GM08714 (cell line): ENCODE data around the gene HELZ2.

Source experiments
- H3K4me3 ChIP-seq: fragments of 200-500 bp; sonication (Bioruptor generic); 2 replicates; pipeline ENCODE4 v1.5.1; 2014; ENCODE audit warnings: mild to moderate bottlenecking, low read length, inconsistent platforms
- ZNF274 ChIP-seq: IDR thresholded peaks from 2 replicates; pipeline ENCODE4 v1.6.1; 2012; ENCODE audit warnings: mild to moderate bottlenecking, low read depth, low read length

HELZ2 gene

DNA sequence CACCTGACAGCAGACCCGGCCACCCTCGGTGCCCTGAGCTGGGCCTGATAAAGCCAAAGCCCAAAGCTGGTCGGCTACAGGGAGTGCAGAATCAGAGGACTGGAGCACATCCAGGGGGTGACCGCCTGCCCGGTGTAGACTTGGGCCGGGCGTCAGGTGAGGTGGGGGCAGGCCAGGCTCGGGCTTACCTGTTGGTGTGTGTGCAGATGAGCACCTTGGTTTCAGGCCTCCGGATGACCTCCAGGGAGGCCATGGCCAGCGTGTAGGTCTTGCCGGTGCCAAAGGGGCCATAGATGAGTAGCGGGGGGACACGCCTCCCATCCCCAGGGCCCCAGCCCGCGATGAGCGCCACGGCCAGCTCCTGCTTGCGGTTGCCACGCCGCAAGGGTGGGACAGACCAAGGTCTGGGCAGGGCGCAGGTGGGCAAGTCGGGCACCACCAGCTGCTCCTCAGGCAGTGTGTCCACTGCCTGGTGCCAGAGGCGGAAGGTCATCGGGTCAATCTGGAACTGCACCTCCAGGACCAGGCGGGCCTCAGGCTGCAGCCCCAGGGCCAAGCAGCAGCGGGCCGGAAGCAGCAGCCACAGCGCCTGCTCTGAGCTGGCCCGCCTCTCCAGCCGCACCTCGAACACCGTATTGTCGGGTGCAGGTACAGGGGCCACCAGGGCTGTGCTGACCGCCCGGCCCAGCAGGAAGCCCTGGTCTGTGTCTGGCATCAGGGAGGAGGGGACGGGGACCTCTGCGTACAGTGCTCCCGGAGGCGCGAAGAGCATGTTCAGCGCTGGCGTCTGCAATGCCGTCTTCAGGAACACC, 5.7 kb downstream of the HELZ2 start:
- H3K4me3 ChIP-seq = no peak overlapping the region
- no peak for TF ChIP-seq ZNF274

DNA sequence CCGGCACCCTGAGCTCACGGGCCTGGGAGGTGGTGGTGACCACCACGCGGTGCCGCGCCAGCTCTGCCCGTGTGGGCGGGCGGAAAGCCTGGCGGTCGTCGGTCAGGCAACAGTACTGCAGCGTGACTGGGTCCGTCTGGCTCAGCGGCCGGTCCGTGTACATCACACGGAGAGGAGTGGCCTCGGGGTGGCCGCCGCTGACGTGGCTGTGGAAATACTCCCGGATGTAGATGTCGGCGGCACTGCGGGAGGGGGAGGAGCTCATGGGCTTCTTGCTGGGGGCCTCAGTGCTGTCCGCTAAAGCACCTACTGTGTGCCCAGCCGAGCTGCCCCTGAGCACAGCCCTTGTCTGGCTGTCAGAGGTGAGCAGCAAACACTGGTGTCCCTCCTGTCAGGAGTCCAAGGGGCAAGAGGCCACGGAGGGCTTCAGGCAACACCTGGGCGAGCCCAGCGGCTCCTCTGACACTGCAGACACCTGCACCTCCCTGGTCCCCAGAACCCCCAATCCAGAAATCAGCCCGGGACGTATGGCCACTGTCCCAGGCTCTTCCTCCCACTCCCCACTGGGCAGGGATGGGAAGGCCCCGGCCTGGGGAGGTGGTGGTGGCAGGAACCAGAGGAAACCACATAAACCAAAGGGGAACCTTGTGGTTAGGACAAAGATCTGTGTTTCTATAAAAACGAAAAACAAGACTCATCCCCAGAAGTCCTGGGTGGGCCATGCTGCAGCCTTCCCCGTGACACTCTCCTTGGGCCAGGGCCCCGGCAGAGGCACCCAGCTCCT, 6.5 kb downstream of the HELZ2 start:
- no peak overlapping the region for H3K4me3 ChIP-seq
- TF ChIP-seq ZNF274 = no peak

DNA sequence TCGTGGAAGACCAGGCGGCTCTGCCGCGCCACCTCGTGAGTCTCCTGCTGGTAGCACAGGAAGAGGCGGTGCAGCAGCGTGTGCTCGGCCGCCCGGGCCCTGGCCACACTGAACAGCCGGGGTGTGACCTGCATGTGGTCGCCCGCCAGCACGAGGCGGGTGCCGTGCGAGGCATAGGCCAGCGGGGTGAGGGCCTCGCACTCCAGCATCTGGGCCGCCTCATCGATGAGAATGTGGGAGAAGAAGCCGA, 7.0 kb downstream of the HELZ2 start:
- no peak overlapping the region for H3K4me3 ChIP-seq
- TF ChIP-seq ZNF274 = no peak

DNA sequence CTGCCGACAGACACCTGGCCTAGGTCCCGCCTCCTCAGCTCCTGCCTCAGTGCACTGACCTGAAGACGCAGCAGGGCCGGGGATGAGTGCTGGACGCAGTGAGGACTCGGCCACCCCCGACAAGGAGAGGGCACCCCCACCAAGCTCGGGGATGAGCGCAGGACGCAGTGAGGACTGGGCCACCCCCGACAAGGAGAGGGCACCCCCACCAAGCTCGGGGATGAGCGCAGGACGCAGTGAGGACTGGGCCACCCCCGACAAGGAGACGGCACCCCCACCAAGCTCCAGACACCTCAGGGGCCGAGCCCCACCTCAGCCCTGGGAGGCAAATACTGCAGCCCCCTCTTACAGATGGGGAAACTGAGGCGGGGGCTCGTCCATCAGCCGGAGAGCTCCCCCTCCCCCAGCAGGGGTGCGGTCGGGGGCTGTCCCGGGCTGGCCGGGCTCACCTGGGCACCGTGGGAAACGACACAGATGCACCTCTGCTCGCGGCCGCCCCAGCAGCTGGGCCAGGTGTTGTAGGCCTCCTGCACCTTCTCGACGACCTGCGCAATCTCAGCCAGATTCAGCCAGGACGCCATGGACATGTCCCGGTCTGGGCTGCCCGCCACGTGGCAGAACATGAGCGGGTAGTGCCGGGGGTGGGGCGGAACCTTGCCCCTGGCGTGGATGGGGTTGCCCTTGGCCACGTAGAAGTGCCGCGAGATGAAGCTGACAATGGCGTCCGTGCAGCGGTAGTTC, 7.5 kb downstream of the HELZ2 start:
- no peak overlapping the region for H3K4me3 ChIP-seq
- TF ChIP-seq ZNF274 = no peak

DNA sequence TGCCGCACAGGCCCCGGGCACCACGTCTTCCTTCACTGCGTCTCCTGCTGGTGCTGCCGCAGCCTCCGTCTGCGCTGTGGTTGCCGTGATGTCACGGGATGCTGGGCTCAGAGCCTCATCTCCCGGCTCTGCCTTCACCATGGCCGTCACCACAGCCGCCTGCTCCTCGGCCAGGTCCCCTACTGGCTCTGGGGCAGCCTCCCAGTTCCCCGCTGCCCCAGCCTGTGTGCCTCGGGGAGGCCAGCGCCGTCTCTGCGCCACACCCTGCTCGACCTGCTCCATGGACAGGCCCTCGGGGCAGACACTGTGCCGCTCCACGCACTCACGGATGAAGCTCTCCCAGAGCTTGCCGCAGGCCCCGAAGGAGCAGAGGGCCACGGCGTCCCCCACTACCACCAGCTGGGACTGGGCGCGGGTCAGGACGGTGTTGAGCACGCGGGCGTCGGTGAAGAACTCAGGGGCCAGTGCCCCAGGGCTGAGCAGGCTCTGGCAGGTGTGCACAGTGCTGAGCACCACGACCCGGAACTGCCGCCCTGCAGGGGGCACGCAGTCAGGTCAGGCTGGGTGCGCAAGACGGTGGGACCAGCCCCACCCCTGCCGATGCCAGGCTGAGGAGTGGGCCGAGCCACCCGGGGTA, 8.2 kb downstream of the HELZ2 start:
- TF ChIP-seq ZNF274 = no peak
- no peak overlapping the region for H3K4me3 ChIP-seq

DNA sequence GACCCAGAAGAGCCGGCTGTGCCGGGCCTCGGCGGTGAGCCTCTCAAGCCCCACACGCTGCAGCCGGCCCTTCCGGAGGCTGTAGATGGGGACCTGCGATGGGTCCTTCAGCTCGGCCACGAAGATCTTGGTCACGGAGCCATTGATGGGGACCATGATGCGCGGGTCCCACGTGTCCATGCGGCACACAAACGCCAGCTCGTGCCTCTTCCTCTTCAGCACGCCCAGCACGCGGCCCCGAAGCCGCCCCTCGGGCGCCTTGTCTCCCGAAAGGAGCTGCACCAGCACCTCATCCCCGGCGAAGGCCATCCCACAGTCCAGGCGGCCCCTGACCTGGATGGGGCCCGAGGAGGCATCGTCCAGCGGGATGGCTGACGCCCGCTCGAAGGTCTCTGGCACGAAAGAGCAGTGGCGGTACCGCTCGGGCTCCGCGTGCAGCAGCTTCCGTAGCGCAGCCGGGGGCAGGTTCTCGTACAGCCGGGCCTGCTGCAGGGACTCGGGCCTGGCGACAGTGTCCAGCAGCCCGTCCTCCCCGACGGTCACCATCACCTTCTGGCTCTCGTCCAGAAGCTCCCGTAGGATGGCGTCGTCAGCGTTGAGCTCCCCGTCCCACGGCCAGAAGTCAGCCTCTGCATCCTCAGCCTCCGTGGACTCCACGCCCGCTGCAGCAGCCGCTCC, 8.9 kb downstream of the HELZ2 start:
- no peak for TF ChIP-seq ZNF274
- no peak overlapping the region for H3K4me3 ChIP-seq

DNA sequence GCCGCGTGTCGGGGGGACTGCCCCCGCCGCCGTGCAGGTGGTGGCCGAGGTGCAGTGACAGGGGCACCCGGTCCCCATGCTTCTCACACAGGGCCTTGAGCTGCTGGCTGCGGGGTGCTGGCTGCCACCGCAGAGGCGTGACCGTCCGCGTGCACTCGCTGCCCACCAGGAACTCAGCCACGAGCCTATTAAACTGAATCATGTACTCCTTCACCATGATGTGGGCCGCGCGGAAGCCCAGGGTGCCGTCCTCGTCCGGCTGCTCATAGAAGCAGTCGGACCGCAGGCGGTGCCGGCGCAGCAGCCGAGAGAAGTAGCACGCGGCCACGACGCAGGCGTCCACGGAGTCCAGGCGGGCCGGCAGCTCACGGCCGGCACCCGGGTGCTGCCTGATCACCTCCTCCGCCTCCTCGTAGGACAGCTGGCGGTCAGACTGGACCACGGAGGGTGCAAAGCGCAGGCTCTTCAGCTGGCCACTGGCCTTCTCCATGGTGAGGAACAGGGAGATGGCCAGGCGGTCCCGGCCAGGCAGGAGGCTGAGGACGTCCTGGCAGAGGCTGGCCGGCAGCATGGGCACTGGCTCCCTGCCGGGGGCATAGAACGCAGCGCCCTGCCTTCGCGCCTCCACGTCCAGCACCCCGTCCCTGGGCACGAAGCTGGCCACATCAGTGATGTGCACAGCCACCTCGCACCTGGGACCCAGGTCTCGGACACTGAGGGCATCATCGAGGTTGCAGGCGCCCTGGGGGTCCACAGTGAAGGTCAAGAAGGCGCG, 9.8 kb downstream of the HELZ2 start:
- H3K4me3 ChIP-seq = no peak overlapping the region
- TF ChIP-seq ZNF274 = no peak

DNA sequence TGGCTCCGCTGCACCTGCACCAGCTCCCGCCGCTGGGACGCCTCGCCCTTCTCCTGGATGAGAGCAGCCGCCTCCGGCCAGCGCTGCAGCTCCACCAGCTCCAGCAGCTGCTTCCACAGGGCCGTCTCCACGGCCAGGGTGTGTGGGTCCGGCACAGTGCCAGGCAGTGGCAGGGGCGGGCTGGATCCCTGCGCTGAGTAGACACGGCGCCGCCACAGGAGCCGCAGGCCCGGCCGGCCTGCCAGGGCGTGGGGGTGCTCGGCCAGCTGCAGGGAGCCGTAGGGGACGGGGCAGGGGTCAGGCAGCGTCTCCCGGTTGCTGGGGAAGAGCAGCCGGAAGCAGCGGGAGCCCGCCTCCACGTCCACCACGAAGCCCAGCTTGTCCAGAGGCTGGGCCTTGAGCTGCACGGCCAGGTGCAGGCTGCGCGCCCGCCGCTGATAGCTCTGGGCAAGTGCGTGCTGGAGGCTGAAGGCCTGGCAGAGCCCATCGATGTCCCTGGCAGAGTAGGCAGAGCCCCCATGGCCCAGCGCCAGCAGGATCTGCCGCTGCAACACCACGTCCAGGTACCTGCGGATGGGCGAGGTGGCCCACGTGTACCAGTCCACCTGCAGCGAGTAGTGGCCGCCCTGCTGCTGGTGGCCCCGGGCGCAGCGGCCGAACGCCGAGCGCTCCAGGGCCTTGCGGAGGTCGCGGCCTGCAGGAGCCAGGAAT, 10.7 kb downstream of the HELZ2 start:
- no peak overlapping the region for H3K4me3 ChIP-seq
- no peak for TF ChIP-seq ZNF274

DNA sequence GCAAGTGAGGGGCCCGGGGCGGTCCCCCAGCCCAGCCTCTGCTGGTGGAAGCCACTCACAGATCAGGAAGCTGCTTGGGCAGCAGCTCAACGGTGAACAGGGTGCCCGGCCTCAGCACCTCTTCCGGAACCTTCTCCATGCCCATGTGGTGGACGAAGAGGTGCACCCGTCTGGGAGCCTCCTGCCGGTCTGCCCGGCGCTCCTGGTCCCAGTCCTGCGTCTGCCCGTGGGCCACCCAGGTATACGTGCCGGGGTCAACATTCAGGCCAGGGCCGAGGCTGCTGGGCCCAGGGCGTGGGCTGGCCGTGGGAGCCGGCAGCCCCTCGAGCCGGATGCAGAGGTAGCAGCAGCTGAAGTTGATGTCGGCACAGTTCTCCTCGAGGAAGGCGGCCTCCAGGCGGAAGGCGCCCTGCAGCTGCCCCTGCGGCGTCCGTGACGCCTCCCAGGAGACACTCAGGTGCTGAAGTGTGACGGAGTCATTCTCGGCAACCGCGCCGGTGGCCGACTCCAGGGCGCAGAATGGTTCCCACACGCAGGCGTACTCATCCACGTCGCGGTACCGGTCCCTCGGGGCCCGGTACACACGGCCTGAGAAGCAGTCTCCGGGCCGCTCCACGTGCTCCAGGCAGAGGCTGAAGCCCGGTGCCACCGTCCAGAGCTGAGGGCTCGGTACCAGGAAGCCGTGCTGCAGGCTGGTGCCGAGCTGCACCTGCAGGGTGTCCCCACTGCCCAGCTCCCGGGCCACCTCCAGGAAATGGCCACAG, 11.4 kb downstream of the HELZ2 start:
- TF ChIP-seq ZNF274 = no peak
- no peak overlapping the region for H3K4me3 ChIP-seq

DNA sequence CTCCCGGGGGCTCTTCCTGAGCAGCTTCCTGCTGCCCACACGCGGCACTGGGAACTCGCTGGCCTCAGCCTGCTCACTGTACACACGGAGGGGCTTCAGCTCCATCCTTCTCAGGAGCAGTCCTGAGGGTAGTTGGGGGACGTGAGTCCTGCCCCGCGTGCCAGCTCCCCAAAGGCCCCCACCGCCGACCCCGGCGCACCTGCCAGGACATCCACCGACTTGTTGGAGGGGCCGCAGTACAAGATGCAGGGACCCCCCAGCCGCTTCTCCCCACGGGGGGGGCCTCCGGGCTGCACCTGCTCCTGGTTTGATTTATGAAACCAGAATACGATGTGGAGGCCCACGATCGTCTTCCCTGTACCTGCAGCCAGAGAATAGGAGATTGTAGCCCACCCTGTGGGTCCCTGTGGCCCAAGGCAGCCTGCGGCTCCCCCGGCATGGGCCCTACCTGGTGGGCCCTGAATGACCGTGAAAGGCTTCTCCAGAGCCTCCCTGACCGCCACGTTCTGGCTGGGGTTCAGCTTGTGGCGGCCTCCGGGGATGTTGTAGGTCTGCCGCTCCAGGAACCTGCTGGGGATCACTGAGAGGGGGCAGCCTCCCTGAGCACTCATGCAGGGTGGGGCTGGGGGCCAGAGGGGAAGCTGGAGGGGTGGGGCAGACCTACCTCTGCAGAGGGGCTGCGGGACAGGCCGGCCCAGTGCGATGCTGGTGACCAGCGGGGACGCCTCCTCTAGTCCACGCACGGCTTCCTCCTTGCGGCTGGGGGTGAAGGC, 12.2 kb downstream of the HELZ2 start:
- TF ChIP-seq ZNF274 = no peak
- H3K4me3 ChIP-seq = no peak overlapping the region

DNA sequence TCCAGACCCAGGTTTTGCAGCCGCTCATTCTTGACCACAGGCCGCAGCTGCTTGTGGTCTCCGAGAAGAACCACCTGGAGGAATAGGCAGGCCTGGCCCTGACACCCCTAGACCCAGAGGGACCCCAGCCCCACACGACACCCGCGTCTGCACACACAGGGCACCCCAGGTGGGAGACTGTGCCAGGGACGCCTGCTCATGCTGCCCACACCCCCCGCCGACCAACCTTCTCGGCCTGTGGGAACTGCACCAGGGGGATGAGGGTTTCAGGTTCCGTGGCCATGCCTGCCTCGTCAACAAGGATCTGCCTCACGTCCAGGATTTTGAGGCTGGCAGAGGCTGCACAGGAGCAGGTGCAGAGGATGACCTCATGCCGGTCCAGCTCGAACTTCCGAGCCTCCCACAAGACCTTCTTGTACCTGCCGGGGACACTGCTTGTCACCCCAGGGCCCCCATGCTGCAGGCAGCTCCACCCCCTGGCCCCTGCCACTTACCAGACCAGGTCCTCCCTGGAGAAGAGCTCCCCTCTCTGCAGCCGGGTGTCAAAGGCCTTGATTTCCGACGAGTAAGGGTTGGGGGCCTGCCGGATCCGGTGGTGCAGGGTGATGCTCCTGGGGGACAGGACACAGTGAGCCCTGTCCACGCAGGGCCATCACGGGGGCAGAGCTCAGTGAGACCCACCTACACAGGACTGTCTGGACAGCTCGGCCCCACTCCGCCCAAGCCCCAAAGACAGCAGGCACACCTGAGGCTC, 13.0 kb downstream of the HELZ2 start:
- TF ChIP-seq ZNF274 = no peak
- no peak overlapping the region for H3K4me3 ChIP-seq
